HepG2 (cell line): ENCODE results near the gene CEP131. TPM values are rescaled to one million over a fixed set of nuclear protein-coding genes. Genes with fewer than 3 reads are reported as not detected.

ENCODE experiments used
- ADNP ChIP-seq: sonication (generic); formaldehyde crosslinking; IDR thresholded peaks from 2 replicates; pipeline ENCODE4 v1.4.0; 2020; ENCODE audit warnings: missing genetic modification reagents
- ARNTL ChIP-seq: sonication (generic); formaldehyde crosslinking; IDR thresholded peaks from 2 replicates; pipeline ENCODE4 v1.4.0; 2020; ENCODE audit warnings: mild to moderate bottlenecking, missing genetic modification reagents
- ATF6 ChIP-seq: sonication (generic); formaldehyde crosslinking; conservative IDR thresholded peaks from 2 replicates; pipeline ENCODE4 v1.4.0; 2020; ENCODE audit warnings: missing genetic modification reagents
- DPF2 ChIP-seq: sonication (generic); formaldehyde crosslinking; IDR thresholded peaks from 2 replicates; pipeline ENCODE4 v1.4.0; 2020; ENCODE audit warnings: mild to moderate bottlenecking, low read depth, missing genetic modification reagents, borderline replicate concordance
- HINFP ChIP-seq: sonication (generic); formaldehyde crosslinking; IDR thresholded peaks from 2 replicates; pipeline ENCODE4 v1.4.0; 2020; ENCODE audit warnings: low read depth, mild to moderate bottlenecking, missing genetic modification reagents
- HNF1B ChIP-seq: sonication (generic); formaldehyde crosslinking; IDR thresholded peaks from 2 replicates; pipeline ENCODE4 v1.5.1; 2020; ENCODE audit warnings: mild to moderate bottlenecking, moderate library complexity, missing genetic modification reagents
- MTA3 ChIP-seq: sonication (generic); formaldehyde crosslinking; IDR thresholded peaks from 2 replicates; pipeline ENCODE4 v1.4.0; 2020; ENCODE audit warnings: missing genetic modification reagents
- NONO ChIP-seq, 2 experiments: fragments of 450-650 bp in 1 of 2; sonication (generic) in 1 of 2; formaldehyde crosslinking in 1 of 2; IDR thresholded peaks in 1 of 2; conservative IDR thresholded peaks in 1 of 2; 2 replicates each; pipeline versions ENCODE4 v1.6.1 to v1.8.0; 2017 to 2022; ENCODE audit warnings: mild to moderate bottlenecking in 1 of 2, missing genetic modification reagents in 1 of 2, moderate library complexity in 1 of 2
- NR2F6 ChIP-seq, 2 experiments: IDR thresholded peaks; 2 replicates each; pipeline ENCODE4 v1.6.1; 2016; ENCODE audit warnings: antibody characterized with exemption in 1 of 2, mild to moderate bottlenecking in 1 of 2
- RFX1 ChIP-seq: fragments of 450-650 bp; IDR thresholded peaks from 2 replicates; pipeline ENCODE4 v1.6.1; 2017
- SOX5 ChIP-seq: IDR thresholded peaks from 2 replicates; pipeline ENCODE4 v1.6.1; 2016; ENCODE audit warnings: borderline replicate concordance
- SSRP1 ChIP-seq: IDR thresholded peaks from 2 replicates; pipeline ENCODE4 v1.6.1; 2016; ENCODE audit warnings: control low read depth
- THAP7 ChIP-seq: sonication (generic); formaldehyde crosslinking; IDR thresholded peaks from 2 replicates; pipeline ENCODE4 v1.8.1; 2023; ENCODE audit warnings: mild to moderate bottlenecking, missing genetic modification reagents
- ZBTB25 ChIP-seq: IDR thresholded peaks from 2 replicates; pipeline ENCODE4 v1.6.1; 2018; ENCODE audit warnings: missing genetic modification reagents
- ZFP62 ChIP-seq: sonication (generic); formaldehyde crosslinking; IDR thresholded peaks from 2 replicates; pipeline ENCODE4 v1.4.0; 2020; ENCODE audit warnings: missing genetic modification reagents
- ZNF317 ChIP-seq: sonication (generic); formaldehyde crosslinking; IDR thresholded peaks from 2 replicates; pipeline ENCODE4 v1.5.0; 2020; ENCODE audit warnings: mild to moderate bottlenecking, missing genetic modification reagents
- ZNF414 ChIP-seq: sonication (generic); formaldehyde crosslinking; IDR thresholded peaks from 2 replicates; pipeline ENCODE4 v1.5.0; 2020; ENCODE audit warnings: missing genetic modification reagents
- ZNF556 ChIP-seq: sonication (generic); formaldehyde crosslinking; IDR thresholded peaks from 2 replicates; pipeline ENCODE4 v1.4.0; 2020; ENCODE audit warnings: mild to moderate bottlenecking, missing genetic modification reagents, borderline replicate concordance
- ZNF562 ChIP-seq: sonication (generic); formaldehyde crosslinking; IDR thresholded peaks from 2 replicates; pipeline ENCODE4 v1.8.0; 2022; ENCODE audit warnings: missing genetic modification reagents, borderline replicate concordance
- ZNF563 ChIP-seq: sonication (generic); formaldehyde crosslinking; IDR thresholded peaks from 2 replicates; pipeline ENCODE4 v1.8.0; 2022; ENCODE audit warnings: mild to moderate bottlenecking, moderate library complexity, missing genetic modification reagents
- ZNF577 ChIP-seq: sonication (generic); formaldehyde crosslinking; IDR thresholded peaks from 2 replicates; pipeline ENCODE4 v1.4.0; 2020; ENCODE audit warnings: mild to moderate bottlenecking, low read depth, missing genetic modification reagents, borderline replicate concordance
- ZNF777 ChIP-seq: sonication (generic); formaldehyde crosslinking; IDR thresholded peaks from 2 replicates; pipeline ENCODE4 v1.4.0; 2020; ENCODE audit warnings: missing genetic modification reagents
- polyA plus RNA-seq, 8 experiments: library from polyadenylated mRNA; depleted of rRNA in 3 of 8; stranded (reverse) in 7 of 8; unstranded in 1 of 8; fragments of >200 nt; fragmentation: Illumina TruSeq in 4 of 8; extraction: Trizol in 4 of 8; gene quantifications; 2 replicates each; pipeline versions ENCODE4 v1.2.1 to v1.2.3, GENCODE V29; 2011 to 2016; ENCODE audit warnings: low read depth in 4 of 8, missing spikeins in 1 of 8, mixed read lengths in 1 of 8; ENCODE audit not compliant: insufficient read depth in 1 of 8
- total RNA-seq, 5 experiments: library from RNA; depleted of rRNA; stranded (reverse); fragments of >200 nt; fragmentation: Illumina TruSeq; extraction: Trizol; gene quantifications; 2 replicates each; pipeline ENCODE4 v1.2.3, GENCODE V29; 2016; ENCODE audit warnings: low read depth in 1 of 5

Gene CEP131
- total and polyA plus RNA-seq, 2 of the 13 experiments (the other 11 are each of a cell fraction or from before 2014, with no cell fraction given) = 5.0 to 16.8 TPM

- no peak for TF ChIP-seq ZNF577 (CRISPR knock-in tag)
- no peak for TF ChIP-seq ATF6
- no peak for TF ChIP-seq ZNF563
- 0 out of 2 replicates have a peak, but pooled peaks have one; percentile 27 for TF ChIP-seq ZNF317
- TF ChIP-seq HINFP (CRISPR knock-in tag) = no peak
- no peak for TF ChIP-seq ZNF556 (CRISPR knock-in tag)
- TF ChIP-seq MTA3 = no peak
- TF ChIP-seq RFX1 = no peak
- no peak for TF ChIP-seq SSRP1 (CRISPR knock-in tag)
- TF ChIP-seq ARNTL (CRISPR knock-in tag) = no peak
- TF ChIP-seq ZNF414 (CRISPR knock-in tag) = no peak
- no peak for TF ChIP-seq NR2F6 (IDR thresholded peaks at IDR 0.05)
- TF ChIP-seq NR2F6 (CRISPR knock-in tag; IDR thresholded peaks at IDR 0.05) = no peak
- no peak for TF ChIP-seq THAP7
- TF ChIP-seq ZFP62 (CRISPR knock-in tag) = no peak
- no peak for TF ChIP-seq DPF2
- peak; percentile 43; the same call in 1 of the 2 replicates for TF ChIP-seq HNF1B (CRISPR knock-in tag)
- TF ChIP-seq SOX5 (CRISPR knock-in tag) = no peak
- no peak for TF ChIP-seq NONO (IDR thresholded peaks at IDR 0.05)
- no peak for TF ChIP-seq NONO (CRISPR knock-in tag; conservative IDR thresholded peaks at IDR 0.05)
- no peak for TF ChIP-seq ADNP
- TF ChIP-seq ZNF777 (CRISPR knock-in tag) = no peak
- TF ChIP-seq ZBTB25 (CRISPR knock-in tag) = no peak
- no peak for TF ChIP-seq ZNF562 (CRISPR knock-in tag)
Measured at GRCh38 chr17:81237591-81238489, 15.1 kb upstream of the CEP131 start (continued).
